T-helper 17 cell (primary cell): ENCODE data around the gene LRRC8E. TPM values are rescaled to one million over a fixed set of nuclear protein-coding genes. Genes with fewer than 3 reads are reported as not detected.

ENCODE experiments used
- ATAC-seq: fragments of 150-1000 bp; cut with Tn5 transposase; 2 replicates; pipeline ENCODE4 v1.10.0; 2021; ENCODE audit warnings: mild to moderate bottlenecking, moderate library complexity
- DNase-seq, 3 donors: peaks; one replicate each; pipeline versions ENCODE4 v3.0.0 to v3.0.0-alpha.2; 2020 to 2021
- H3K9me3 ChIP-seq: one replicate; pipeline ENCODE4 v1.7.0; 2013; ENCODE audit warnings: low read length, mild to moderate bottlenecking; ENCODE audit not compliant: control insufficient read depth, poor library complexity, severe bottlenecking
- H3K27ac Mint-ChIP-seq: one replicate; pipeline ENCODE4 v1.8.0; 2022; ENCODE audit warnings: mild to moderate bottlenecking, moderate library complexity, mixed read lengths
- H3K27me3 Mint-ChIP-seq: one replicate; pipeline ENCODE4 v1.8.0; 2022; ENCODE audit warnings: mixed read lengths
- H3K36me3 Mint-ChIP-seq: one replicate; pipeline ENCODE4 v1.8.0; 2022; ENCODE audit warnings: low read depth, mixed read lengths
- H3K4me1 Mint-ChIP-seq: one replicate; pipeline ENCODE4 v1.8.0; 2022; ENCODE audit warnings: mild to moderate bottlenecking, mixed read lengths
- H3K4me3 Mint-ChIP-seq: one replicate; pipeline ENCODE4 v1.8.0; 2022; ENCODE audit warnings: mild to moderate bottlenecking, moderate library complexity, mixed read lengths
- total RNA-seq, 4 donors: library from RNA in 2 of 4; stranded (reverse) in 2 of 4; gene quantifications; one replicate each; pipeline ENCODE4 v1.2.3 and lab custom pipeline; 2022 to 2026

LRRC8E gene
- total RNA-seq, 2 donors from 2014 or later = not detected

DNA sequence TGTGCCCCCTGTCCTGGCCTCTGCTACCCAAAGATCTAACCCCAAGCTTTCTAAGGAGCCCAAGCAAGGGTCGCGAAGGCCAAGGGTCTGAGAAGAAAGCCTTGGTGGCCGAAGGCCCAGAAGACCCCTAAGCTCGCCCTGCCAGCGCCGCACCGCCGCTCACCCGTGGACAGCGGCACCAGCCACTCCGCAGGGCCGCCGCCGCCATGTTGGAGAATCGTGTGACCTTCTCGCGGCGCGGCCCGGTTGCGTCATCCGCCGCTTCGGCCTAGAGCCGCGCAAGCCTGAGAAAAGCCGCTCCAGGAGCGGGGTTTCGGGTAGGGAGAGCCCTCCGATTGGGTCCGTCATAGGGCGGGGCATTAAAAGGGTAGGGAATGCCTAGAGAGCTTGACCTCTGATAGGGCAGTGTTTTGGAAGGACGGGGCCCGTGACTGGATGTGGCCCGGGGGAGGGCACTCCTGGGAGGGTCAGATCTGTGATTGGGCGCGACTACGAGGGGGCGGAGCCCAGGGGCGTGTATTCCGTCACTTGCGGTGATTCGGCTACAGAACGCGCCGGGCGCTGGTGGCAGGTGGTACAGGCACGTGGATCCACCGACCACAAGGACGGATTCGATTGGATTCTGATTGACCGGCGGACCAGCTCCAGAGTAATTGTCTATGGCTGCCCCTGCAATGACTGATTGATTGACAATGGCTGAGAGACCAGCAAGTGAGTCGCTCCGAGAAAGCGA lies 55.3 kb downstream of the LRRC8E start, which contains the start of gene TIMM44:
Gene TIMM44, minus strand, starts transcription at position 223 of the 733 bp plus-strand sequence. Its CDS starts 15 bp downstream, at position 208.
- Mint-ChIP-seq H3K36me3 (no peaks in the 10 kb centered on the region), H3K27me3 (no peaks in the 10 kb centered on the region), H3K27ac (peak within 1 kb of the TSS; percentile 95), H3K4me3 (peak within 1 kb of the TSS; percentile 94), H3K4me1 (peaks cover 24% of the 10 kb centered on the region)
- ATAC-seq = peak; percentile 97
- DNase-seq = peak; percentile 96 to 97 (median 96)
- no peaks in the 10 kb centered on the region for H3K9me3 ChIP-seq

DNA sequence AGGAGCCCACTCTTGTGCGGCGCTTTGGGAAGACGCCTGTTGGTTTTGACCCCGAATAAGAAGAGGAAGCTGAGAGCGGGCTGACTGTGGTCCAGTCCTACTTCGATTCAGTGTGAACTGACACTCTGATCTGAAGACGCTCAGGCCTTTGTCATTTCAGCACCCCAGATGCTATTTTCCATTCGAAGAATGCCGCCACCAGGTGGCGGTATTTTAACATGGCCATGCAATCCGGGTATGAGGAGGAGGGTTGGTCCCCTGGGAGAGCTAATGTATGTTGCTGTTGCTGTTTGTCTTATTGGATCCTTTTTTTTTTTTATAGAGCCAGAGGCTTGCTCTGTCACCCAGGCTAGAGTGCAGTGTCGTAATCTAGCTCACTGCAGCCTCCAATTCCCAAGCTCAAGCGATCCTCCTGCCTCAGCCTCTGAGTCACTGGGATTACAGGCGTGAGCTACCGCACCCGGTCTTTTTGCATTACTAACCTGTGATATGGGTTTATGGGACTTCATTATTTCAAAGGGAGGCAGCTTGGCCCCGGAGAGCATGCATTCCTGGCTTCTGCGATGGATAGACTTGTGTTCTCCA lies 56.0 kb downstream of the LRRC8E start:
- Mint-ChIP-seq H3K27ac (peak overlapping the region; percentile 95), H3K36me3 (no peaks in the 10 kb centered on the region), H3K4me3 (peak overlapping the region; percentile 94), H3K4me1 (peaks cover 21% of the 10 kb centered on the region), H3K27me3 (no peaks in the 10 kb centered on the region)
- H3K9me3 ChIP-seq = no peaks in the 10 kb centered on the region
- DNase-seq (peak; percentile 71 to 84 (median 74)), ATAC-seq (peak; percentile 45)

DNA sequence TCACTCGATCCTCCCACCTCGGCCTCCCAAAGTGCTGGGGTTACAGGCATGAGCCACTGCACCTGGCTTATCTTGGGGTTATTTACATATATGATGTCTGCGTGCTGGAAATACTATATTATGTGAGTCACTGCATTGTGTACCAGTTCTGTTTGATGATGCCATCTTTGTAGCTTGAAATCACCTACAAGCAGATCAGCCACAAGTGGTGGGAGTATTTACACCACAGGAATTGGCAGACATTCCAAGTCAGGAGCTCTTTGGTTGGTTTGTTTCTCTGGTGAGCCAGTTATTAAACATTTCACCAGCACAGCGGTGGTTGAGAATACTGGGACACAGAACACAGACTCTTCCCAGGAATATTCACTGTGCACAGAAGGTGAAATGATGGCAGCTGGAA lies 59.6 kb downstream of the LRRC8E start:
- no peaks in the 10 kb centered on the region for H3K9me3 ChIP-seq
- Mint-ChIP-seq H3K27me3 (no peaks in the 10 kb centered on the region), H3K4me1 (peaks cover 15% of the 10 kb centered on the region), H3K4me3 (no peak overlapping the region), H3K27ac (no peak overlapping the region), H3K36me3 (no peaks in the 10 kb centered on the region)
- ATAC-seq (no peak), DNase-seq (no peak)

Other genes starting within 250 kb of the LRRC8E start
- gene RETN, start 219.5 kb upstream of the LRRC8E start, total RNA-seq = not detected
- gene MCEMP1, start 211.4 kb upstream of the LRRC8E start, total RNA-seq = under 1 TPM; 0.52 to 0.68 TPM
- 10 to 100 TPM; 55.5 to 69.8 TPM for gene TRAPPC5, start 207.7 kb upstream of the LRRC8E start, total RNA-seq
- 1 to 10 TPM in 1 of 2 donors, not detected in 1; 7.0 TPM for gene FCER2, start 186.4 kb upstream of the LRRC8E start, total RNA-seq
- not detected for gene CLEC4G, start 156.4 kb upstream of the LRRC8E start, total RNA-seq
- not detected for gene CD209, start 141.0 kb upstream of the LRRC8E start, total RNA-seq
- gene CLEC4M, start 125.3 kb upstream of the LRRC8E start, total RNA-seq = under 1 TPM in 1 of 2 donors, not detected in 1; 0.17 TPM
- gene EVI5L, start 58.3 kb upstream of the LRRC8E start, total RNA-seq = 10 to 100 TPM in 1 of 2 donors, 1 to 10 TPM in 1; 9.3 to 10.1 TPM
- gene PRR36, start 14.1 kb upstream of the LRRC8E start, total RNA-seq = under 1 TPM; 0.37 to 0.63 TPM
- gene MAP2K7, start 15.4 kb downstream of the LRRC8E start, total RNA-seq = 100 to 1,000 TPM; 104 to 107 TPM
- 1 to 10 TPM; 1.4 to 1.7 TPM for gene TGFBR3L, start 26.3 kb downstream of the LRRC8E start, total RNA-seq
- gene SNAPC2, start 31.8 kb downstream of the LRRC8E start, total RNA-seq = 10 to 100 TPM; 12.6 to 16.0 TPM
- gene CTXN1, start 37.6 kb downstream of the LRRC8E start, total RNA-seq = not detected
- gene TIMM44, start 55.2 kb downstream of the LRRC8E start, total RNA-seq = 10 to 100 TPM; 89.5 to 93.1 TPM
- 10 to 100 TPM; 37.5 to 40.7 TPM for gene ELAVL1, start 117.1 kb downstream of the LRRC8E start, total RNA-seq
- gene CCL25, start 164.2 kb downstream of the LRRC8E start, total RNA-seq = not detected